Right lobe of liver (tissue), 4 donors: ENCODE measurements around the gene BANP.
A peak's percentile ranks its signal among the peaks of the same experiment; 100 is the strongest.
"Not testable (repeated sequence)": the region's sequence is repeated elsewhere in the genome, so short reads cannot be mapped to it uniquely, and the experiment has no call there.

Source experiments
- POLR2A ChIP-seq: fragments of 450-650 bp; IDR thresholded peaks from one replicate; pipeline ENCODE4 v1.6.1; 2017; ENCODE audit warnings: antibody characterized with exemption, mild to moderate bottlenecking
- TF ChIP-seq, protein P1 (sequence below), 4 donors: fragments of 200-600 bp in 3 of 4; fragments of 450-650 bp in 1 of 4; IDR thresholded peaks; one replicate each; pipeline versions ENCODE4 v1.5.1 to v1.8.0; 2016 to 2022; ENCODE audit warnings: antibody characterized with exemption in 4 of 4, mild to moderate bottlenecking in 2 of 4
- donor health status: DM: no; HTN: no; CAD: no.
- donor health status: DM: no; HTN: no; CAD: no.
- donor health status: DM: no; HTN: yes; CAD: no.

DNA sequence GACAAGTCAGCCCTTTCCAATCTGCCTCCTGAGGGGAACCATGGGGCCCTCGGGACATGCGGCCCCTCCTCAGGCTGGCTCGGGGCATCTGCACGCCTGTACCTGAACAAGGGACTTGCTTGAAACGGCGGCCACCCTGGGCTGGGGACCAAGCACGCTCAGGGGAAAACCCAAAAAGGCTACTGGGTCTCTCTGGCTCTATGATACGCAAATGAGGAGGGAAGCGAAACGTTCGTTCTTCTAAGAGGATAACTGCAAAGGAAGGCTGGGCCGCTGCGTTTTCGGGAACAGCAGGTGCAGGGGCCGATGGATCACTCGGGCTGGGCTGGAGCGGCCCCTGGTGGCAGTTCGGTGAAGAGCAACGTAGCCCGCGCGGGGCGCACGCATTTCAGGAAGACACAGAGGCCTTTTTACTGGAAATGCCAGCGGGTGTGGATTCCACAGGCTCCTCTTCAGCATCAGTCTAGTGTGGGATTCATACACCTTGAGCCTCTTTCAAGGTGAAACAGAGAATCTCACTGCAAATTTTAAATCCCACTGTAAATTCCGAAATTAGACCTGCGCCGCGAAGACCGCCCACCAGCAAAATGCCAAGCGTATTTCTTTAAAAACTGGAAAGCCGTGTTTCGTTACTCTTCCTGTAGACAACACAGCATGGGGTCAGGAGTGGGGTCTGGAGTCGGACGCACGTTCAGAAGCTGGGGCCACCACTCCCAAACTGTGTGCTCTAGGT lies 41.9 kb upstream of the BANP start:
- TF ChIP-seq POLR2A, result not testable (repeated sequence)
- TF ChIP-seq, protein P1, sequence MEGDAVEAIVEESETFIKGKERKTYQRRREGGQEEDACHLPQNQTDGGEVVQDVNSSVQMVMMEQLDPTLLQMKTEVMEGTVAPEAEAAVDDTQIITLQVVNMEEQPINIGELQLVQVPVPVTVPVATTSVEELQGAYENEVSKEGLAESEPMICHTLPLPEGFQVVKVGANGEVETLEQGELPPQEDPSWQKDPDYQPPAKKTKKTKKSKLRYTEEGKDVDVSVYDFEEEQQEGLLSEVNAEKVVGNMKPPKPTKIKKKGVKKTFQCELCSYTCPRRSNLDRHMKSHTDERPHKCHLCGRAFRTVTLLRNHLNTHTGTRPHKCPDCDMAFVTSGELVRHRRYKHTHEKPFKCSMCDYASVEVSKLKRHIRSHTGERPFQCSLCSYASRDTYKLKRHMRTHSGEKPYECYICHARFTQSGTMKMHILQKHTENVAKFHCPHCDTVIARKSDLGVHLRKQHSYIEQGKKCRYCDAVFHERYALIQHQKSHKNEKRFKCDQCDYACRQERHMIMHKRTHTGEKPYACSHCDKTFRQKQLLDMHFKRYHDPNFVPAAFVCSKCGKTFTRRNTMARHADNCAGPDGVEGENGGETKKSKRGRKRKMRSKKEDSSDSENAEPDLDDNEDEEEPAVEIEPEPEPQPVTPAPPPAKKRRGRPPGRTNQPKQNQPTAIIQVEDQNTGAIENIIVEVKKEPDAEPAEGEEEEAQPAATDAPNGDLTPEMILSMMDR (IDR thresholded peaks at IDR 0.05), result peak; percentile 49 to 62 (median 57)
